Measurements from ENCODE around the gene TRERF1.

Gene TRERF1

DNA sequence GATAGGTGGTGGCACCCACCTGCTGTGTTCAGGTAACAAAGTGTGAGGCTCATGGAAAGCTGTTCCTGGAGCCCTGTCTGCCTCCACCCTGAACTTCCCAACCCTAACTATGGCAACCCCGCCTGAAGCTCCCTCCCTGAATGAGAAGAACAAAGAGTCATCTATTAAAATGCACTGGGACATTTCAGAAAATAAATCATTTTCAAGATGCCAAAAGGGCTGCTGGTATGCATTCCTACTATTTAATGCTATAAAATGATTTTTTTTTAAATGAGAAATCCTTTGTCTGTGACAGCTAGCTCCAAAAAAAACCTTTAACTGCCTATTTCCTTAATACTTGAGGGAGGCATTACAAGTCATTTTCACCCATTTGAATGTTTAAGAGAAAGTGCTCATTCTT, 149.7 kb downstream of the TRERF1 start:
- DNase-seq: no peak

DNA sequence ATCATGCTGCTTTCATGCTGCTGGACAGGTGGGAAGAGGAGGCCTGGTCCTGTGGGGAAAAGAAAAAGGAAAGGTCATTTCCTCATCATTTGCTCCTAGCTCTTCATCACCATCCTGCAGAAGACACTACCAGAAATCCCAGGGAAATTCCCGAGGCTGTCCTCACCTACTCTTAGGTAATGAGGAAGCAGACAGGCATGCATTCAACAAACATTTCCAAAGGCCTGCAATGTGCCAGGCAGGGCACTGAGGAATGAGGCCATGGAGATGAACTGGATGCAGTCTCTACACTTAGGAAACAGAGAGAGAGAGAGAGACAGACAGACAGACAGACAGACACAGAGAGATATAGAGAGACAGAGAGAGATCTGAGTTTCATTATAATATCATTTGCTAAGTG, 151.0 kb downstream of the TRERF1 start:
- DNase-seq: no peak

DNA sequence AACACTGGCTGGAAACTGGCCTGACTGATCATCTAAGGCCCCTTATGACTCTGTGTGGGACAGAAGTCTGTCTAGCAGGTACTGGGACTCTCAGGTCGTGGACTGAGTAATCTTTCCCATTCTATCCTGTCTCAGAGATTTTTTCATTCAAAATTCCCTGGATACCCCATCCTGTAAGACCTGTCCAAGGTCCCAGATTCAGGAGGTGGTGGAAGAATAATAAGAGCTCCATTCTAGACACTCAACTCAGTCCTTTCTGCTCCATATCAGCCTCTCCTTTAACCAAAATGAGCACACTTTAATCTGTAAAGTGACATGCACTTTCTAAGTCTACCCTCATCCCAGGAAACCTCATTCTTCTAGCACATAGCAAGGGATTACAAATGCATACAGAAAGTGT, 151.5 kb downstream of the TRERF1 start:
- DNase-seq: no peak

DNA sequence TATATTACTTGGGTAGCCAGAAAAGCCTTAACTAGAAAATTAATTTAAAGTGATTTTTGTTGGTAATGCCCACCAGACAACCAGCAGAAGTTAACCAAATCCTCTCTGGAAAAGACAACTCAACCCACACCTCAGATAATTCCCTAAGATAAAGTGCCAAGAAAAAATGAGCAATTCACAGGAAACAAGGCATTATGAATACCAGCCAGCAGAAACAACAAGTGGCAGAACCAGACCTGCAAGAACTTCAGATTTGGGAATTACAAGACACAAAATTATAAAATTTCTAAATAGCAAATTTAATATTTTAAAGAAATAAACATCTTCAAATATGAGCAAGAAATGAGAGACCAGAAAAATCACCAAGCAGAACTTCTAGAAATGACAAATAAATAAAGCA, 154.1 kb downstream of the TRERF1 start:
- DNase-seq: no peak

DNA sequence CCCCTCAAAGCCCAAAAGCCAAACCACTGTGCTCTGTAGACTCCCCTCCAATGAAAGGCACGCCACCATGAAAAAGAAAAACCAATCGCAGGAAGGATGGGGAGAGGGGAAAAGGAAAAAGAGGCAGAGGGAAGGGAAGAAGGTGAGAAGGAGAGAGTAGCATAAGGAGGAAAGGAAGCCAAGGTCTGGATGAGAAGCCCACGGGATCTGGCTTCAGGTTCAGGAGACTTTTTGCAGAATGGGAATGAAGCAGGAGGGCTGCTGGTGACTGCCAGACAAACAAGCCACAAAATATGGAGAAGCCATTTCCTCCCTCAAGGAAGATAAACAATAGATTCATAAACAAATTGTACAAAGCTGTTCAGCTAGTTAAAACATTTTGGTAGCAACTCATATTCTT, 155.1 kb downstream of the TRERF1 start:
- DNase-seq: no peak

DNA sequence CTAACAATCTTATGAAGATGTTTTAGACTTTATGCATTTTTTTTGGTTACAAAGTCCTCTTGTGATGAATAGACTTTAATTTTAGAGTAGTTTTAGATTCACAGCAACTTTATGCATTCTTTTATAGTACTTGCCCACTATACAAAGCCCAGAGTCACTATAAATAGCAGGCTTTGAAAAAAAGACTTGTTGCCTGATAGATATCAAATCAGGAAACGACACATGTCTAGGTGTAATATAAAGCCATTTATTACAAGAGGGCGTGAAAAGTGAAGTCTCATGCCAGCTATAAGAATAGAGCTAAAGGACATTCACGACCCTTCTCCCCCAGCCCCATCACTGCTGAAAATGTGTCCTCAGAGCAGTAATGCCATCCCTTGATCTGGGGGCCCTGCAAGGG, 156.0 kb downstream of the TRERF1 start:
- no peak for DNase-seq

DNA sequence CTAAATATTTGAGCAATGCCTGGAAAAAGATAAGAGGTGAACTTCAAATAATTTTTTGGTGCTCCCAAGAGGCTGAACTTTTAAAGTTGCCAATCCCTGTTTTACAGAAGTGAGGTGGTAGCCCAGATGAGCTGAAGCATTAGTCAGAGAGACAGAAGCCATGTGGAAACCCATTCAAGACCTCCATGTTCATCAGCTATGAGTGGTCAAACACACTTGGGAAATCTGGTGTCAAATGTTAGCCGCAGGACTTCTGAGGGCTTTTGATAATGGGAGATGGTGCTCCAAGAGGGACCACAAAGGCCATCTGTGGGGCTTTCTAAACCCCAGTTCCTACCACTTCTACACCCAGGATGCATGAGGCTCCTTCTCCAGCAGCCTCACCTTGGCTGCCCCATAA, 156.5 kb downstream of the TRERF1 start:
- DNase-seq: no peak

DNA sequence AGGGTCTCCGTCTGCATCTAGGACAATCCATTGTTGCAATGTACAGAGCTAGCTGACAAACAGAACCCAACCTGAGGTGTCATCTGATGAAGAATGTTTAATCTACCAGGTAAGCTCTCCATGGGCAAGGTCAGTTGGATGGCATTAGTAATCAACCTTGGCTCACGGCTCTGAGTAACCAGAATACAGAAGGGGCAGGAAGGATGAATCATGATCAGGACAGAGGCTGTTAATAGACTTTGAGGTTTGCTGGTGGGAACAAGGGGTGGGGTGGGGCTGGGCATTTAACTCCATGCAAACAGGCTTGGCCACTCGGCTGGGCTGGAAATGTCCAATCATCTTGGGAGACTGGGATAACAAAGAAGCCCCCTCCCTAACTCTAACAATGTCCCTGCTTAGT, 157.0 kb downstream of the TRERF1 start:
- no peak for DNase-seq

DNA sequence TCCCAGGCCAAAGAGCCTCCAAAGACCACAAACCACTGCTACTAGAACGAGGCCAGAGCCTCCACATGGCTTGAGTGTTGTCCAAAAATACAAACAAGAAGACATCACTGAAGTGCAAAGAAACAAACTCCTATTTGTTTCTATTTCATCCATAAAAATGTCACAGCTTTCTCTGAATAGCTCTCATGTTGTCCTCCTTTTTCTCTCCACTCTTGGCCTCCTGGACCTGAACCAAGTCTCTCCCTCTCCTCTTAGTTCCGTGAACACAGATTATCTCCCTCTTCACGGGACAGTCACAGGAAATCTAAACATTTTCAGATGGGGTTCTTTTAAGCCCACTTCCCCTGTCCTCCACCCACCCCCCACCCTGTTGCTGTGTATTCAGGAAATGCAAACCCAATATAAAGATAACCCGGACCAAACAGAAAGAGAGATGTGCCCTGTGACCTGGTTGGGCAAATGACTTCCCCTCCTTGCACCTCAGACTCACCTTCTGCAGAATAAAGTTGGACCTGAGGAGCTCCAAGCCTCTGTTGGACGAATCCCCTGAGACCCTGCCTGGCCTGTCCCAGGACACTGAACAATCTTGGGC, 158.2 kb downstream of the TRERF1 start:
- DNase-seq: no peak

DNA sequence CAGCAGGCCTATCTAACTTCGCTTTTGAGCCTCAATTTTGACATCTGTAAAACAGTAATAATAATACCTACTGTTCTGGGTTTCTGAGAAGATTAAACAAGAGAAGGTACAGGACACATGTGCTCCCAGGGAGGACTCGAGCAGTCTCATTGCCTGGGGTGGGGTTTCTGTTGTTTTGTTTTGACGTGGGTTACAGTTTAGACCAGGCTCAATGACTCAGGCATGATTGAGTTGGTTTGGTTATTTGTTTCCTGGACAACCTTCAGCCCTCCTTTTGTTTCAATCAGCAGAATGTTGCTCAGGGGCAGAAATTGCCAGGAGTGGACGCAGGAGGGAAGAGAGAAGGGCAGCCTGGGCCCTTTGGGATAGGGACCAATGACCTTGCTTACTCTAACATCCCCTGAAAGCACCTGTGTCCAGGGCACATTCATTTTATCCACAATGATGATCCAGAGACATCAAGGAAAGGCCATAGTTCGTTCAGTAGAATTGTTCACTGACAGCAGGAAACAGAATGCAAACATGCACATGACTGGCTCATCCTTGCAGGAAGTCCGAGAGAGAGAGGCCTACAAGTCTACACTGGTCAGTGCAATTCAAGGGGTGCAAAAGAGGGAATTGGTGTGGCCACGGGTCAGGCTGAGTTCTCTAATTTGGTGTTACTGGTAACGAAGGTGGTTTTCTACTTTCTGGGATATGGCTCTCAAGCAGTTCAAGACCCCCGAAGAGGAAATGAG, 159.6 kb downstream of the TRERF1 start:
- DNase-seq: no peak

DNA sequence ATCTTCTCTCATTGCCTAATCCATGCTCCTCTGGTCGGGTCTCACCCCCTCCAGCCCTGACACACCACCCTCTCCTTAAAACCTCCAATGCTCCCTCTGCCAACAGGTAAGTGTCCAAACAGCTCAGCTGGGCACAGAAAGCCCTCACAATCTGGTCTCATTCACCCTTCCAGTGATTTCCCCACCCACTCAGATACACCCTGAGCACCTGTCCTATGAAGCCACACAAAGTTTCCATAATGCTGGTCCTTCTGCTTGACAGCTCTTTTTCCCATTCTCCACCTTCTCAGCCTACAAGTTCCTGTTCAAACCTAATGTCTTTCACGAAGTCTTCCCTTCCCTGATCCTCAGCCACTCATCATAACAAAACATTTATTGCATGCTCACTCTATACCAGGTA, 164.0 kb downstream of the TRERF1 start:
- no peak for DNase-seq

DNA sequence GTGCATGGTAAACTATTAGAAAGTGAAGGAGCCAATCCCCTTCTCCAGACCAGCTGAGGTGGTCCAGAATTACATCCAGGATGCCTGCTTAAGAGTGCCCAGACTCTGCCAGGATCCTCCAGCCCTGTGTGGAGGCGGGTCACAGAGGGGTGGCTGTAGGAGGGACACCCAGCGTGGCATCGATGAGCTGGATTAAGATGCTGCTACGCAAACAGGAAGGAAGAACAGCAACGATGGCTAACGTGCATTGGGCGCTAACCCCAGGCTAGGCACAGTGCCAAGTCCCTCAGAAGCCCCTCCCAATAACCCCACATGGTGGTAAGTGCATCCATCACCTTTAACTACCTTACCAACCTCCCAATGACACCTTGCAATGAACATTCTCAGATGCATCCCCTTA, 170.2 kb downstream of the TRERF1 start:
- no peak for DNase-seq

DNA sequence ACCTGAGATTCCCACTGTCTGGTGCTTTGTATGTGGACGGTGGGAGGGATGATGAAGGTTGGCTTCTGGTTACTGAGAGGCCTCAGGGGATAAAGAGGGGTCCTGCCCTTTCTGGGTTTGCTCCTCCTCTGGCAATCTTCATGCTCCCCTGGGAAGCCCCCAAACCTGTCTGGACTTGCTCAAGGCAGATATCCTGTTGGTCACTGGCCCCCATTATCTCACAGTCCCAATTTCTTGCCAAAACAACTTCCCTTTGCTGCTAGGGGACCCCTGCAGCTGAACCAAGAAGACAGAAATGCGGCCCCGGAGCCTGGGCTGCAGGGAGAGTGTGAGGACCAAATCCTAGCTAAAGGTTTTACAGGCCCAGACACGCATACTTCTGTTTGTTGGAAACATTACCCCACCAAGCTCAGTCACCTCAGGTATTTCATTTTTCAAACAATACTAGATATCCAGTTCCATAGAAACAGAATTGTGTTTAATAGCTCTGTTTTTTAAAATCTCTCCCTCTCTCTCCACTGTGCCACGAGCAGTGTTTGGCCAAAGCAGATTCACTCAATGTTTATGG, 170.7 kb downstream of the TRERF1 start:
- DNase-seq: no peak

DNA sequence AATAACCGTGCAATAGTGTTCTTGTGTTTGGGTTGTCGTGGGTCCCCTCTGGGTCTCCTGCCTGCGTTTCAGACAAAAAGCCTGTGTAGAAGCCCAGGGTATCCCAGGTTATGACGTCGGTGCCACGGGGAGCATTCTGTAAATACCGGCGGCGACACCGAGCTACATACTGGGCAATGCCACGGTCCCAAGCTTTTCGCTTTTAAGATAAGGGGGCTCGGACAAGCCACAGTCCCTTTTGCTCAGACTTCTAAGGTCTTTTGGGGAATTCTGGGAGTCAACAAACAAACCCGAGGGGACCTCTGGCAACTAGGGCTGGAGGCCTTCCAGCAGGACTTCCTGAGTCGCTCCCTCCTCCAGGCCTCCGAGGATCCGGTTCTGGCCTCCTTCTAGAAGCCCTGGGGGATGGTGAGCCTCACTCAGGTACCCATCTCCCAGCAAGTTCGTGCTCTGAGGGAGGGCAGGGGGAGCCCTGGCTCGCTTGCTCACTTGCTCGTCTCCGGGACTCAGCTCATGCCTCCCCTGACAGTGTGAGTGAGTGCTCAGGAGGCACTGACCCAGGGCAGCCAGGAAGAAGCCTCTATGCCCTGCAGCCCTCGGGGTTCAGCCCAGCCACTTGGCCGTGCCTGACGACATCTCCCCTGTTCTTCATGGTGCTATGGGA, 171.6 kb downstream of the TRERF1 start:
- no peak for DNase-seq

DNA sequence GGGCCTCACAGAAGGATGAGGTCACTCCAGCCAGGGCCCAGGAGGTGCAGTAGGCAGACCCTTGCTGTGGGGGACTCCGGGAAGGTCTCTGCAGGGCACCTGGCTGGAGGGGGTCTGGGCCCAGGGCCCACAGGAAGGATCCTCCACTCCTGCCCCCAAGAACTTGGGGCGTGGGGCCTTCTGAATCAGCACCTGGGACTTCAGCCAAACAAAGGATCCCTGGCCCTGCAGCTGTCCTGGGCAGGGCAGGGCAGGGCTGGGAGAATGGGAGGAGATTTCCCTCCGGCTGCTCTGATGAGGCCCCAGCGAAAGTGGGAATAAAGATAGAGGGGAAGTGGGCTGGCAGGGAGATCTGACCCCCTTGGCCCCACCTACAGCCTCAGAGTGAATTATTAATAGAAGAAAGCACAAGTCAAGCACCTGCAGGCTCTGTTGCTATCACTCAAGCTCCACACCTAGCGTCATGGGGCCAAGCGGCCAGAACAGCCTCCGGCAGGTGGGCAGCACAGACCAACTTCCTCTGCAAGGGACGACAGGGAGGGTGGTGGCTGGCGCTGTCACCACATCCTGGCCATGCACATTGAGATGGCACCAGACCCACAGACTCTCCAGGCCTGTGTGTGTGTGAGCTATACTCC, 172.5 kb downstream of the TRERF1 start:
- no peak for DNase-seq

DNA sequence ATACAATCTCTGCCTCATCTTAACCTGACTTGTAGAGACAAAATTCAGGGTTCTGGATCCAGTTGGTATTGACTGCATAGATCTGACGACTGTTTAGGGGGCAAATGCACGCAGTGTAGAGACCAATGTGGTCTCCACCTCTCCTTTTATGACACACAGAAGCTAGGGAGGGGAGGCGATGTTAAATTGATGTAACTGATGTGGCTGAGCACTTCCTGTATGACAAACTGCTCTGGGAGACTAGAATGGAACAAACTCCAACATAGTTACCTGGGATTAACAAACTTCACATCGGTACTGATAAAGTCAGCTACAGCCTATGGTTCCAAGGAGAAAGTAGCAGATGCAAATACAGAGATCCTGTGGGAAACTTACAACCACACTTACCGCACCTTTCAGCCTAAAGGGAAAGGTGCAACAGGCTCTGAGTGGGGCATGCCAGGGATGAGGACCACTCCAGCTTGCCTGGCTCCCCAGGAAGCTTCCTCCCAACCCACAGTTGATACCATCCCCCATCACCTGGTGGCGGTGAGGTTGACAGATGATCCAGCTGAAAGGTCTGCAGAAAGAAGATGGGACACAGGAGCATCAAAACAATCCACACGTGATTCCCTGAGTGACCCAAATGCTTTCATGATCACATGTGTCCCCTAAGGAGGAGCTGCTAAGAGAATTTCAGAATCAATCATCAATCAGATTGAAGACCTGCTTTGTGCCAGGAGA, 173.4 kb downstream of the TRERF1 start:
- no peak for DNase-seq

DNA sequence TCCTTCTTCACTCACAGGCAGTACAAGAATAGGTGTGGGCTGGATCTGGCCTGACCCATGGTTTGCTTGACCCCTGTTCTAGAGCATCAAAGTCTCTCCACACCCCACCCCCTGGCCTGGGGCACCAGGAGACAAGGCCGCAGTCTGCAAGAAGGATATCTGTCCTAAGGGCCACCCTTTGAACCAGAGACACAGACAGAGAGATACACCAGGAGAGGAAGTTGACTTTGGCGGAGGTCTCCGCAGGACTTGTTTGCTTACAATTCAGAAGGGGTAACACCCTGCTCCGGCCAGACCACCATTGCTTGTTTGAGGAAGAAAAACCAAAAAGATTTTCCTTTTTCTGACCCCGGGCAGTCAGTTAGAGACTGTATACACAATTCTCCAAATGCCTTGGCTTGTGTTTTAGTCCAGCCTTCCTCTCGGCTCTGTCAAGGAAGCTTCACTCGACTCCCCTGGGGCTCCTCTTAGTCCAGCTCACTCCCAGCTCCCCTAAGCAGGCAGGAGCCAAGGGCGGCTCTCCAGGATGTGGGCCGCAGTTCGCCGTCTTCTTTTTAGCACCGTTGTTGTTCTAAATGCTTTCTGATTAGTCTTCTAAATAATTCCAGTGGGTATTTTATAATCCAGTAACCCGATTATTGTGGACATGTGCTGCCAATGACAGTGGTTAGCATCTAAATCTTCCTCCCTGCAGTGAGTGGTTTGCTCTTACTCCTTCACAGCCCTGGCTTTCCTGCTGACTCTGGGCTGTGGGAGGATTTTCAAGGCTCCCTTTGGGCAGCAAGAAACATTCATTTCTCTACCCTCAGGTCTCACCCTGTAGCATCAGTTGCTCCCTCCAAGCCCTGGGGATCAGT, 175.5 kb downstream of the TRERF1 start:
- no peak for DNase-seq

DNA sequence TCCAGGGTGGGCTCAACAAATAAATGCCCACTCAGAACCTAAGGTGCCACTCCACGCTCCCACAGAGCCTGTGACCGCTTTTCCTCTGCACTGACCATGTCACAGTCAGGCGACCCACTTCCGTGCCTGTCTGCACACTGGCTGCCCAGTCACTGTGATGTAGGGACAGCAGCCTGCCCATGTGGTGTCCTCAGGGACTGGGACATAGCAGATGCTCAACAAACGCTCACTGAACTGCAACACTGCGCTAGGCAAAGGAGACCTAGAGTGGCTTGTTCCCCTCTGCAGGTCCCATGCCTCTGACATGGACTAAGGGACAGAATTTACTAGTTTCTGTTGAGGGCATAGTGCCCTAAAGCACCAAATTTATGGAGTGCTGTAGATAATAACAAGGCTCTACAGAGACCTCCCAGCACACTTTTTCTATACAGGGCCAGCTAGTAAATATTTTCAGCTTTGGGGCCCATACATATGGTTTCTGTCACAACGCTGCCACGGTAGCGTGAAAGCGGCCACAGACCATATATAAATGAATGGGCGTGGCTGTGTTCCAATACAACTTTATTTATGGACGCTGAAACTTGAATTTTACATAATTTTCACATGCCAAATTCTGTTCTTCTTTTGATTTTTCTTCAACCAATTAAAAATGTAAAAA, 176.2 kb downstream of the TRERF1 start:
- no peak for DNase-seq

DNA sequence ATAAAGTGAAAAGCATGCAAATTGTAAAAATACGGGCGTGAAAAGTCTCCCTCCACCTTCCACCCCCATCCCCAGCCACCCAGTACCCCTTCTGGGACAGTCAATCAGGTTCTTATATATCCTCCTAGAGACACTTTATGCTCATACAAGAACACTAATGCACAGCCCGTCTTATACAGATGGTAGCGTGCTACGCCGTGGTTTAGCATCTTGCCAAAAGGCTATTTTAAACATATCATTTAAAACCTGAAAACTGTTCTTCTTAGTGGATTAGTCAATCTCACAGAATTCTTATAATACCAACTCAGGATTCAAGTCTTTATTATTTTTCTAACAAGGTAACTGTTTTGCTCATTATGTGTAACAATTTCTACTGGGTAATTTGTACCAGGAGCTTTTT, 176.8 kb downstream of the TRERF1 start:
- DNase-seq: no peak

DNA sequence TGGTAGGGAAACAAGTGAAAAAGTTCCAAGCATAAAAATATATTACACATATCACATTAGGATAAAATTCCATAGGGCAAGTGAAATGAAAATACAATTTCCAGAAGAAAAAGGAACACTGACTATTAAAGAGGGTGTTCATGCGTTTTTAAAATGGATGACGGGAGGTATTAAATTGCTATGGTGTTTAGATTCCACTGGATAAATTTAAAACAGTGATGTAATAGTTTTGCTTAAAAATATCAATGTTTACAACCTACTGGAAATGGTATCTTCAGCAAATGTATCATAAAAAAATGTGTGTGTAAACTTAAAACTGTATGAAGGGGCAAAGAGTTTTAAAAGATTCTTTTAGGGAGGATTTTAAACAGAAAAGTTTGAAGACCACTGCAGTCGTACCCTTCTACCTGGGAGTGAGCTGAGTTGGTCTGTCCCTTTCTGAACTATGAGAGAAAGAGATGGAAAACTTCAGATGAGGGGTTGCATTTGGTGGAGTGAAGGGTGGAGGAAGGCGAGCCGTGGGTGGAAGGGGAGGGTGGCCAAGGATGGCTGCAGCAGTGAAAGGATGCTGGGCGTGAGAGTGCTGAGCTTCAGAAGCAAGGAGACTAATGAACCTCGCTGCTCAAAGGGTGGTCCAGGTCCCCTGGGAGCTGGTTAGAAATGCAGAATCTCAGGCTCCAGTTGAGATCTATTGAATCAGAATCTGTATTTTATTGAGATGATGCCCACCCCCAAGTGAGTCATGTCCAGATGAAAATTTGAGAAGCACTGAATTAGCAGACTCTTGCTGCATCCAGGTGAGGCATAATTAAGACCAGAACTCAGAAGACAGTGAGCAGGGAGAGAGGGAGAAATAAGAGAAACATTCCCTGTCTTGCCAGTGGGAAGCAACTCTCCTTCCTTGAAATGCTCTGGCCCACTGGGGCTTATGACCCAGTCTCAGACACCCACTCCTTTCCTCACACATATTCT, 179.6 kb downstream of the TRERF1 start:
- no peak for DNase-seq

All from DMS79 treated with DMSO at 0.1 percent for 48 hours (cell line).